Trophoblast cell (in vitro differentiated cells and primary cell): ENCODE measurements around the gene CLCNKA.
"Not testable (repeated sequence)": the region's sequence is repeated elsewhere in the genome, so short reads cannot be mapped to it uniquely, and the experiment has no call there.

ENCODE experiments used
- DNase-seq, 2 donors: peaks; one replicate each; pipeline ENCODE4 v3.0.0-alpha.2; 2016
- H2AFZ ChIP-seq: 2 replicates; pipeline ENCODE4 v1.6.1; 2013; ENCODE audit warnings: low read length, moderate library complexity, mild to moderate bottlenecking; ENCODE audit not compliant: insufficient read depth, poor library complexity
- H2AK5ac ChIP-seq: 2 replicates; pipeline ENCODE4 v1.6.1; 2013; ENCODE audit warnings: mild to moderate bottlenecking, low read length
- H2BK120ac ChIP-seq: 2 replicates; pipeline ENCODE4 v1.6.1; 2013; ENCODE audit warnings: low read length, mild to moderate bottlenecking, moderate library complexity; ENCODE audit not compliant: insufficient read depth, poor library complexity
- H2BK12ac ChIP-seq: 2 replicates; pipeline ENCODE4 v1.6.1; 2013; ENCODE audit warnings: mild to moderate bottlenecking, low read length, moderate library complexity
- H2BK5ac ChIP-seq: 2 replicates; pipeline ENCODE4 v1.6.1; 2013; ENCODE audit warnings: low read length, low read depth, moderate library complexity, mild to moderate bottlenecking; ENCODE audit not compliant: poor library complexity
- H3K14ac ChIP-seq: 2 replicates; pipeline ENCODE4 v1.6.1; 2013; ENCODE audit warnings: mild to moderate bottlenecking, low read length
- H3K18ac ChIP-seq: 2 replicates; pipeline ENCODE4 v1.6.1; 2013; ENCODE audit warnings: mild to moderate bottlenecking, low read length
- H3K23ac ChIP-seq: 2 replicates; pipeline ENCODE4 v1.6.1; 2013; ENCODE audit warnings: low read length
- H3K27ac ChIP-seq: 2 replicates; pipeline ENCODE4 v1.5.1; 2013; ENCODE audit warnings: low read depth, mild to moderate bottlenecking, inconsistent platforms, low read length, moderate library complexity
- H3K27me3 ChIP-seq: 2 replicates; pipeline ENCODE4 v1.6.1; 2013; ENCODE audit warnings: inconsistent platforms, mild to moderate bottlenecking, low read length, moderate library complexity; ENCODE audit not compliant: insufficient read depth
- H3K36me3 ChIP-seq, 2 experiments: 1 replicate in 1 of 2; 2 replicates in 1 of 2; pipeline ENCODE4 v1.6.1; 2013; ENCODE audit warnings: low read length in 2 of 2, mild to moderate bottlenecking in 2 of 2, moderate library complexity in 1 of 2; ENCODE audit not compliant: insufficient read depth in 2 of 2, control insufficient read depth in 1 of 2
- H3K4ac ChIP-seq: 2 replicates; pipeline ENCODE4 v1.6.1; 2013; ENCODE audit warnings: low read depth, mild to moderate bottlenecking, low read length, moderate library complexity
- H3K4me1 ChIP-seq, 2 experiments: 1 replicate in 1 of 2; 2 replicates in 1 of 2; pipeline ENCODE4 v1.6.1; 2013; ENCODE audit warnings: low read length in 2 of 2, mild to moderate bottlenecking in 2 of 2, moderate library complexity in 1 of 2; ENCODE audit not compliant: insufficient read depth in 2 of 2, control insufficient read depth in 1 of 2
- H3K4me2 ChIP-seq: 2 replicates; pipeline ENCODE4 v1.6.1; 2013; ENCODE audit warnings: inconsistent platforms, mild to moderate bottlenecking, low read length, moderate library complexity
- H3K4me3 ChIP-seq: 2 replicates; pipeline ENCODE4 v1.5.1; 2013; ENCODE audit warnings: mild to moderate bottlenecking, low read depth, low read length, inconsistent platforms
- H3K79me1 ChIP-seq: one replicate; pipeline ENCODE4 v1.6.1; 2013; ENCODE audit warnings: low read length
- H3K79me2 ChIP-seq: 2 replicates; pipeline ENCODE4 v1.6.1; 2013; ENCODE audit warnings: low read length, mild to moderate bottlenecking; ENCODE audit not compliant: control insufficient read depth, insufficient read depth, poor library complexity
- H3K9ac ChIP-seq: 2 replicates; pipeline ENCODE4 v1.6.1; 2013; ENCODE audit warnings: mild to moderate bottlenecking, low read length
- H3K9me3 ChIP-seq: 2 replicates; pipeline ENCODE4 v1.6.1; 2013; ENCODE audit warnings: low read depth, mild to moderate bottlenecking, control low read depth, inconsistent platforms, low read length; ENCODE audit not compliant: insufficient read depth
- H4K12ac ChIP-seq: 2 replicates; pipeline ENCODE4 v1.6.1; 2013; ENCODE audit warnings: low read depth, mild to moderate bottlenecking, low read length, moderate library complexity
- H4K8ac ChIP-seq: 2 replicates; pipeline ENCODE4 v1.6.1; 2013; ENCODE audit warnings: low read depth, mild to moderate bottlenecking, low read length, moderate library complexity
- H4K91ac ChIP-seq: one replicate; pipeline ENCODE4 v1.6.1; 2013; ENCODE audit warnings: low read depth, mild to moderate bottlenecking, low read length, moderate library complexity
- WGBS: extraction: QIAGEN DNeasy Blood & Tissue Kit; methylation state at CpG from one replicate; pipeline ENCODE4 v1.1.7; 2013; ENCODE audit warnings: missing lambda C conversion rate; ENCODE audit not compliant: insufficient read length, insufficient coverage; ENCODE audit errors: extremely low coverage; 5-methylcytosine and 5-hydroxymethylcytosine counted together

Gene CLCNKA

DNA sequence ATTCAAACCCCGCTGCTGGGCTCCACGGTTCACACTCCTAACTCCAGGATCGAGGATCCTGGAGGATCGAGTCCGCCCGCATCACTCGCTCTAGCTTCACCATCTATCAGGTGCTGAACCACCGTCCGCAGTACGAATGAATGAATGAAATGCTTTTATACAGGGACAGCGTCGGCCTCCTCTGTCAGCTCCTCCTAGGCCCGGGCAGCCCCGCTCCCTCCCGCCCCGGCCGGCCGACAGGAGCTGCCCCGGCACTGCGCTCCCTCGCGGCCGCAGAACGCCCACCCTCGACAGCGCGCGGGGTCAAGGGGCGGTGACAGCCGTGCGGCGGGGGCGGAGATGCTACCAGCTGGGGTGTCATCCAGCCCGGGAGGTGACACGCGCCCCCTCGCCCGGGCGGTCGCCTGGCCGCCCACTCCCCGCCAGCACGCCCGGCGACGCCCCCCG lies 46.5 kb upstream of the CLCNKA start:
- no peak overlapping the region for H3K18ac ChIP-seq
- no peak overlapping the region for H2BK120ac ChIP-seq
- peak overlapping the region; percentile 98 for H4K91ac ChIP-seq
- peaks cover 7% of the 10 kb centered on the region for H3K79me2 ChIP-seq
- H2BK12ac ChIP-seq, result no peak overlapping the region
- H2AFZ ChIP-seq, result no peak overlapping the region
- WGBS, result no CpG with 5 or more reads among the region's 47 CpGs
- H3K14ac ChIP-seq, result peak overlapping the region; percentile 32
- no peak overlapping the region for H3K23ac ChIP-seq
- peak overlapping the region; percentile 29 for H4K8ac ChIP-seq
- no peaks in the 10 kb centered on the region for H3K9me3 ChIP-seq
- H3K9ac ChIP-seq, result peak overlapping the region; percentile 61
- H2AK5ac ChIP-seq, result no peak overlapping the region
- H3K27ac ChIP-seq, result peak overlapping the region; percentile 67
- H3K36me3 ChIP-seq, result peaks cover 7 to 13% of the 10 kb centered on the region in 2 experiments
- H3K4me1 ChIP-seq, result no peaks in the 10 kb centered on the region
- H2BK5ac ChIP-seq, result no peak overlapping the region
- H3K4me3 ChIP-seq, result peak overlapping the region; percentile 95
- peak overlapping the region; percentile 65 for H3K4ac ChIP-seq
- H3K27me3 ChIP-seq, result no peaks in the 10 kb centered on the region
- peak overlapping the region; percentile 78 for H3K4me2 ChIP-seq
- peak; percentile 39 to 54 for DNase-seq
- H3K79me1 ChIP-seq, result peaks cover 6% of the 10 kb centered on the region
- H4K12ac ChIP-seq, result no peak overlapping the region

DNA sequence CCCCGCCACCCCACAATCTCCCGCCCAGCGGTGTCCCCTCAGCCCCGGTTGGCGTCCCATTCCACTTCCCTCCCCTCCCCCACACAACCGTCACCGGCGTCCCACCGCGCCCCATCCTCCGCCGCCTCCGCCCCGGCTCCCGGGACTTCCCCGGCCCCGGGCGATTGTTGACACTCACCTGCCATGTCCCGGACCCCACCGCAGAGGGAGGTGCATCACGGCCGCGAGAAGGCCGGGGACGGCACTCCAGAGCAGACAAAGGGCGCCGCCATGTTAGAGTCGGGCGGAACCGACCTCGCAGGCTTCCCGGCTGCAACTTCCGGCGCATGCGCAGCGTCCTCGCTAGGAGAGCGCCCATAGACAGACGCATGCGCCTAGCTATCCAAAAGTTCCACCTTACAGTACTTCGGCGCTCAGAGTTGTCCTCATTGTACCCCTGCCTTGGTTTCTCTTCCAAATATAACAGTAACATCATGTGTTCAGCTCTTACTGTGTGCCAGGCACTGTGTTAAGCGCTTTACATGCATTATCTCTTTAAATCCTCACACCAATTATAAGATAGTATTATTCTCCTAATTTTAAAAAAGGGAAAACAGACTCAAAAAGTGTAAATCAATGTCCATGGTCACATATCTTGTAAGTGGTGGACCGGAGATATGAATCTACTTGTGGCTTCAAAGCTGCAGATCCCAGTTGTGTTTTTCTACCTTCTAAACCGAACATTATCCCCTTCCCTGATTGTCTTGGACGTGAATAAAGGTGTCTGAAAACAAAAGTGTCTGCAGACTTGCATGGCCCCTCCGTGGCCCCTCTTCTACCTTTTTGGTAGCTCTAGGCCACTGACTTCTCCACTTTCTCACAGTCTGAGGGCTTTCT lies 45.8 kb upstream of the CLCNKA start, which contains the start of gene ZBTB17:
ZBTB17 (minus strand) TSS at position 297 of the 876 bp plus-strand sequence. CDS start 27,606 bp downstream, outside the sequence.
- peak within 1 kb of the TSS; percentile 99 for H2AFZ ChIP-seq
- DNase-seq, result peak; percentile 95 to 99
- peak within 1 kb of the TSS; percentile 78 for H3K4me2 ChIP-seq
- H3K27ac ChIP-seq, result peak within 1 kb of the TSS; percentile 67
- peak within 1 kb of the TSS; percentile 93 for H2BK5ac ChIP-seq
- H4K91ac ChIP-seq, result peak within 1 kb of the TSS; percentile 98
- H3K23ac ChIP-seq, result no peak within 1 kb of the TSS
- no CpG with 5 or more reads among the region's 47 CpGs for WGBS
- H3K79me2 ChIP-seq, result peaks cover 7% of the 10 kb centered on the region
- H3K4me3 ChIP-seq, result peak within 1 kb of the TSS; percentile 95
- H3K36me3 ChIP-seq, result peaks cover 7 to 13% of the 10 kb centered on the region in 2 experiments
- H4K8ac ChIP-seq, result peak within 1 kb of the TSS; percentile 97
- peak within 1 kb of the TSS; percentile 97 for H4K12ac ChIP-seq
- peak within 1 kb of the TSS; percentile 87 for H3K4ac ChIP-seq
- H3K4me1 ChIP-seq, result no peaks in the 10 kb centered on the region
- H2BK12ac ChIP-seq, result no peak within 1 kb of the TSS
- peak within 1 kb of the TSS; percentile 85 for H3K9ac ChIP-seq
- no peak within 1 kb of the TSS for H2AK5ac ChIP-seq
- H3K9me3 ChIP-seq, result no peaks in the 10 kb centered on the region
- H2BK120ac ChIP-seq, result peak within 1 kb of the TSS; percentile 93
- H3K18ac ChIP-seq, result peak within 1 kb of the TSS; percentile 91
- H3K14ac ChIP-seq, result peak within 1 kb of the TSS; percentile 93
- H3K79me1 ChIP-seq, result peaks cover 6% of the 10 kb centered on the region
- H3K27me3 ChIP-seq, result no peaks in the 10 kb centered on the region

DNA sequence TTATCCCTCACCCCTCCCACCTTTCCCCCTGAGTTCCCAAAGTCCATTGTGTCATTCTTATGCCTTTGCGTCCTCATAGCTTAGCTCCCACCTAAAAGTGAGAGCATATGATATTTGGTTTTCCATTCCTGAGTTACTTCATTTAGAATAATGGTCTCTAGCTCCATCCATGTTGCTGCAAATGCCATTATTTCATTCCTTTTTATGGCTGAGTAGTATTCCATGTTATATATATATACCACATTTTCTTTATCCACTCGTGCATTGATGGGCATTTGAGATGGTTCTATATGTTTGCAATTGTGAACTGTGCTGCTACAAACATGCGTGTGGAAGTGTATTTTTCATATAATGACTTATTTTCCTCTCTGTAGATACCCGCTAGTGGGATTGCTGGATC lies 43.9 kb upstream of the CLCNKA start:
- not testable (repeated sequence) for H3K36me3 ChIP-seq, H3K27ac ChIP-seq, H3K4ac ChIP-seq, H3K9me3 ChIP-seq, H4K12ac ChIP-seq, H3K4me2 ChIP-seq, H2BK5ac ChIP-seq, H3K9ac ChIP-seq, H2AFZ ChIP-seq, H3K18ac ChIP-seq, H3K27me3 ChIP-seq, H3K79me2 ChIP-seq, H4K8ac ChIP-seq, H2BK120ac ChIP-seq, H3K14ac ChIP-seq, H3K23ac ChIP-seq, H4K91ac ChIP-seq, H3K4me3 ChIP-seq, DNase-seq, H2BK12ac ChIP-seq, H3K4me1 ChIP-seq, H3K79me1 ChIP-seq, H2AK5ac ChIP-seq
- WGBS, result no CpG with 5 or more reads among the region's 4 CpGs

DNA sequence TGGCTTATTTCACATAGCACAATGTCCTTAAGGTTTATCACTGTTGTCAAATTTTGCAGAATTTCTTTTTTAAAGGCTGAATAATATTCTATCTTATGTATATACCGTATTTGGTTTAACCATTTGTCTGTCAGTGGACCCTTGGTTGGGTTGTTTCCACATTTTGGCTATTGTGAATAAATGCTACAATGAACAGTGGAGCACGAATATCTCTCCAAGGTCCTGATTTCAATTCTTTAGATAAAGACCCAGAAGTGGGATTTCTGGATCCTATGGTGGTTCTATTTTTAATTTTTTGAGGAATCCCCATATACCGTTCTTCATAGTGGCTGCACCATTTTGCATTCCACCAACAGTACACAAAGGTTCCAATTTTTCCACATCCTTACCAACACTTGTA lies 40.2 kb upstream of the CLCNKA start:
- Histone ChIP-seq H4K91ac (no peak overlapping the region), H3K4me2 (no peak overlapping the region), H3K79me2 (no peaks in the 10 kb centered on the region), H2BK12ac (no peak overlapping the region), H2BK120ac (no peak overlapping the region), H3K4me1 (no peaks in the 10 kb centered on the region), H2AFZ (no peak overlapping the region), H3K9me3 (no peaks in the 10 kb centered on the region), H2AK5ac (no peak overlapping the region), H3K27ac (no peak overlapping the region), H3K79me1 (no peaks in the 10 kb centered on the region), H3K36me3 (no peaks in the 10 kb centered on the region), H2BK5ac (no peak overlapping the region), H3K27me3 (no peaks in the 10 kb centered on the region), H4K8ac (no peak overlapping the region), H3K18ac (no peak overlapping the region), H3K9ac (no peak overlapping the region), H3K14ac (no peak overlapping the region), H3K23ac (no peak overlapping the region), H3K4ac (no peak overlapping the region), H3K4me3 (no peak overlapping the region), H4K12ac (no peak overlapping the region)
- DNase-seq, result no peak
- WGBS, result no CpG with 5 or more reads among the region's 3 CpGs
